WTC11 (cell line): ENCODE data around the gene LGALS16. TPM values are rescaled to one million over a fixed set of nuclear protein-coding genes. Genes with fewer than 3 reads are reported as not detected.

Experiments used
- ATAC-seq: fragments of 200-7000 bp; cut with Tn5 transposase; 2 replicates; pipeline ENCODE4 v1.10.0; 2021; ENCODE audit warnings: mild to moderate bottlenecking, moderate library complexity
- CTCF ChIA-PET: fragments of 300-600 bp; sonication (Branson Sonifier 250); formaldehyde crosslinking; loops from one replicate; lab custom pipeline; 2021; ENCODE audit warnings: antibody characterized with exemption; lab: Charles Lee
- POLR2A ChIA-PET: fragments of 350-600 bp; sonication (Branson Sonifier 250); formaldehyde crosslinking; loops from one replicate; lab custom pipeline; 2021; ENCODE audit warnings: antibody characterized with exemption; lab: Charles Lee
- DNase-seq: peaks from one replicate; pipeline ENCODE4 v3.0.0; 2021; ENCODE audit warnings: low spot score
- H3K27ac Mint-ChIP-seq: 2 replicates; pipeline ENCODE4 v1.8.0; 2021; ENCODE audit warnings: mixed read lengths
- H3K27me3 Mint-ChIP-seq: 2 replicates; pipeline ENCODE4 v1.8.0; 2021; ENCODE audit warnings: low read depth, mild to moderate bottlenecking, moderate library complexity, mixed read lengths
- H3K36me3 Mint-ChIP-seq: 2 replicates; pipeline ENCODE4 v1.8.0; 2021; ENCODE audit warnings: mixed read lengths
- H3K4me1 Mint-ChIP-seq: 2 replicates; pipeline ENCODE4 v1.8.0; 2022; ENCODE audit warnings: mixed read lengths
- H3K4me3 Mint-ChIP-seq: 2 replicates; pipeline ENCODE4 v1.8.0; 2021; ENCODE audit warnings: mild to moderate bottlenecking, moderate library complexity, mixed read lengths
- H3K9me3 Mint-ChIP-seq: 2 replicates; pipeline ENCODE4 v1.8.0; 2021; ENCODE audit warnings: mixed read lengths
- ATF1 ChIP-seq: sonication (generic); formaldehyde crosslinking; IDR thresholded peaks from 2 replicates; pipeline ENCODE4 v1.8.1; 2023; ENCODE audit warnings: mild to moderate bottlenecking, moderate library complexity, missing genetic modification reagents
- CREB1 ChIP-seq: sonication (generic); formaldehyde crosslinking; IDR thresholded peaks from 2 replicates; pipeline ENCODE4 v1.8.0; 2023; ENCODE audit warnings: mild to moderate bottlenecking, missing genetic modification reagents
- ETV6 ChIP-seq: sonication (generic); formaldehyde crosslinking; IDR thresholded peaks from 2 replicates; pipeline ENCODE4 v1.8.1; 2022; ENCODE audit warnings: mild to moderate bottlenecking, missing genetic modification reagents
- FOXJ3 ChIP-seq: sonication (generic); formaldehyde crosslinking; IDR thresholded peaks from 2 replicates; pipeline ENCODE4 v1.9.0; 2021; ENCODE audit warnings: missing genetic modification reagents, mild to moderate bottlenecking, borderline replicate concordance
- HMGA2 ChIP-seq: fragments of 250-450 bp; sonication (Bioruptor Pico); IDR thresholded peaks from 2 replicates; pipeline ENCODE4 v1.4.0; 2021; ENCODE audit warnings: mild to moderate bottlenecking, moderate library complexity
- JAZF1 ChIP-seq: fragments of 250-450 bp; sonication (Bioruptor Pico); IDR thresholded peaks from 2 replicates; pipeline ENCODE4 v1.9.0; 2021; ENCODE audit warnings: moderate library complexity, mild to moderate bottlenecking, inconsistent platforms
- KAT7 ChIP-seq: sonication (generic); formaldehyde crosslinking; IDR thresholded peaks from 2 replicates; pipeline ENCODE4 v1.8.1; 2023; ENCODE audit warnings: missing genetic modification reagents, mild to moderate bottlenecking, borderline replicate concordance
- NFATC4 ChIP-seq: fragments of 250-450 bp; sonication (Bioruptor Pico); IDR thresholded peaks from 2 replicates; pipeline ENCODE4 v1.9.0; 2021; ENCODE audit warnings: mild to moderate bottlenecking
- SMAD4 ChIP-seq: sonication (generic); formaldehyde crosslinking; IDR thresholded peaks from 2 replicates; pipeline ENCODE4 v1.8.0; 2022; ENCODE audit warnings: mild to moderate bottlenecking, missing genetic modification reagents
- SP1 ChIP-seq: sonication (generic); formaldehyde crosslinking; conservative IDR thresholded peaks from 2 replicates; pipeline ENCODE4 v1.8.1; 2022; ENCODE audit warnings: missing genetic modification reagents
- TCF7 ChIP-seq: sonication (generic); formaldehyde crosslinking; IDR thresholded peaks from 2 replicates; pipeline ENCODE4 v1.8.0; 2022; ENCODE audit warnings: mild to moderate bottlenecking, low read depth, missing genetic modification reagents, moderate library complexity
- ZBTB21 ChIP-seq: sonication (generic); formaldehyde crosslinking; IDR thresholded peaks from 2 replicates; pipeline ENCODE4 v1.8.1; 2023; ENCODE audit warnings: mild to moderate bottlenecking, missing genetic modification reagents, borderline replicate concordance
- ZNF138 ChIP-seq: sonication (generic); formaldehyde crosslinking; conservative IDR thresholded peaks from 2 replicates; pipeline ENCODE4 v1.8.1; 2022; ENCODE audit warnings: mild to moderate bottlenecking, moderate library complexity, missing genetic modification reagents
- ZNF219 ChIP-seq: sonication (generic); formaldehyde crosslinking; IDR thresholded peaks from 2 replicates; pipeline ENCODE4 v1.8.0; 2023; ENCODE audit warnings: missing genetic modification reagents, mild to moderate bottlenecking, borderline replicate concordance
- ZNF396 ChIP-seq: fragments of 250-450 bp; sonication (Bioruptor Pico); IDR thresholded peaks from 2 replicates; pipeline ENCODE4 v1.8.0; 2021; ENCODE audit warnings: mild to moderate bottlenecking, moderate library complexity, borderline replicate concordance
- ZNF416 ChIP-seq: fragments of 250-450 bp; sonication (Bioruptor Pico); IDR thresholded peaks from 2 replicates; pipeline ENCODE4 v1.9.0; 2021; ENCODE audit warnings: mild to moderate bottlenecking, inconsistent platforms
- ZNF423 ChIP-seq: fragments of 250-450 bp; sonication (Bioruptor Pico); IDR thresholded peaks from 2 replicates; pipeline ENCODE4 v2.1.2; 2022; ENCODE audit warnings: mild to moderate bottlenecking, moderate library complexity
- total RNA-seq: library from RNA; stranded (reverse); gene quantifications from 3 replicates; pipeline ENCODE4 v1.2.3, GENCODE V29; 2021
- TF ChIP-seq, protein P1 (sequence below): sonication (generic); formaldehyde crosslinking; conservative IDR thresholded peaks from 2 replicates; pipeline ENCODE4 v1.8.1; 2022; ENCODE audit warnings: mild to moderate bottlenecking, missing genetic modification reagents
- TF ChIP-seq, protein P2 (sequence below): sonication (generic); formaldehyde crosslinking; IDR thresholded peaks from 2 replicates; pipeline ENCODE4 v1.8.1; 2022; ENCODE audit warnings: mild to moderate bottlenecking, moderate library complexity, missing genetic modification reagents
- TF ChIP-seq, protein P3 (sequence below): sonication (generic); formaldehyde crosslinking; IDR thresholded peaks from 2 replicates; pipeline ENCODE4 v1.8.0; 2022; ENCODE audit warnings: mild to moderate bottlenecking, missing genetic modification reagents
- TF ChIP-seq, protein P4 (sequence below): sonication (generic); formaldehyde crosslinking; IDR thresholded peaks from 2 replicates; pipeline ENCODE4 v1.8.0; 2022; ENCODE audit warnings: missing genetic modification reagents
- TF ChIP-seq, protein P5 (sequence below): sonication (generic); formaldehyde crosslinking; IDR thresholded peaks from 2 replicates; pipeline ENCODE4 v1.8.1; 2023; ENCODE audit warnings: mild to moderate bottlenecking, missing genetic modification reagents, moderate library complexity
- TF ChIP-seq, protein P6 (sequence below): fragments of 250-450 bp; sonication (Bioruptor Pico); IDR thresholded peaks from 2 replicates; pipeline ENCODE4 v1.9.0; 2021; ENCODE audit warnings: mild to moderate bottlenecking

The LGALS16 gene
- total RNA-seq, 1 experiment from 2014 or later, result not detected

DNA sequence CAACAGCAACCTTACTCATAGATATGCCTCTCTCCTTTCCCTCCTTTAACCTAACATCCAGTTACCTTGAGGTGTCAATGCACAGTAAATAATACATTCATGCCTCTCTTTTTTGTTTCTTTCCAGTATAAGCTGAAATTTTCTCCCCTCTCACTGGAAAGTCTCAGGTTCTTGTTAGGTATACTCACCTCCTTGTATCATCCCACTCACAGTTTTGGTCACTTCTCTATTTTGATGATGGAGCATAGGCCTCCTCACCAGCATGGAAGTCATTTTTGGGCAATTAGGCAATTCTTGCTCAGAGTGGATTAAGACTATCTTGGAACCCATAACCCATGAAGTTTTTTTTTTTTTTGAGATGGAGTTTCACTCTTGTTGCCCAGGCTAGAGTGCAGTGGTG is 42.8 kb downstream of the LGALS16 start:
- DNase-seq, result no peak

DNA sequence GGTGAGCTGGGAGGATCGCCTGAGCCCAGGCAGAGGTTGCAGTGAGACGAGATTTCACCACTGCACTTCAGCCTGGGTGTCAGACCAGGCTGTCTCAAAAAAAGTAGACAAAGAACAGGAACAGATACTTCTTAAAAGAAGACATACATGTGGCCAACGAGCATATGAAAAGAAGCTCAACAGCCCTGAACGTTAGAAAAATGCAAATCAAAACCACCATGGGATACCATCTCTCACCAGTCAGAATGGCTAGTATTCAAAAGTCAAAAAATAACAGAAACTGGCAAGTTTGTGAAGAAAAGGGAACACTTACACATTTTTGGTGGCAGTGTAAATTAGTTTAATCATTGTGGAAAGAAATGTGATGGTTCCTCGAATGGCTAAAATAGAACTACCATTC is 45.6 kb downstream of the LGALS16 start:
- Mint-ChIP-seq H3K9me3 (no peaks in the 10 kb centered on the region), H3K27ac (no peak overlapping the region), H3K4me1 (no peaks in the 10 kb centered on the region), H3K27me3 (peaks cover 11% of the 10 kb centered on the region; the same call in 1 of the 2 replicates), H3K36me3 (no peaks in the 10 kb centered on the region), H3K4me3 (no peak overlapping the region)
- POLR2A ChIA-PET, result no interaction called here
- TF ChIP-seq ATF1 (no peak), ZNF396 (CRISPR knock-in tag) (no peak), FOXJ3 (CRISPR knock-in tag) (no peak), ZNF219 (CRISPR knock-in tag) (no peak), CREB1 (CRISPR knock-in tag) (no peak), ZBTB21 (no peak), TCF7 (no peak), ETV6 (no peak)
- TF ChIP-seq, protein P1, sequence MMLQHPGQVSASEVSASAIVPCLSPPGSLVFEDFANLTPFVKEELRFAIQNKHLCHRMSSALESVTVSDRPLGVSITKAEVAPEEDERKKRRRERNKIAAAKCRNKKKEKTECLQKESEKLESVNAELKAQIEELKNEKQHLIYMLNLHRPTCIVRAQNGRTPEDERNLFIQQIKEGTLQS, result no peak
- TF ChIP-seq, protein P2, sequence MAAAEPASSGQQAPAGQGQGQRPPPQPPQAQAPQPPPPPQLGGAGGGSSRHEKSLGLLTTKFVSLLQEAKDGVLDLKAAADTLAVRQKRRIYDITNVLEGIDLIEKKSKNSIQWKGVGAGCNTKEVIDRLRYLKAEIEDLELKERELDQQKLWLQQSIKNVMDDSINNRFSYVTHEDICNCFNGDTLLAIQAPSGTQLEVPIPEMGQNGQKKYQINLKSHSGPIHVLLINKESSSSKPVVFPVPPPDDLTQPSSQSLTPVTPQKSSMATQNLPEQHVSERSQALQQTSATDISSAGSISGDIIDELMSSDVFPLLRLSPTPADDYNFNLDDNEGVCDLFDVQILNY, result no peak
- TF ChIP-seq, protein P3, sequence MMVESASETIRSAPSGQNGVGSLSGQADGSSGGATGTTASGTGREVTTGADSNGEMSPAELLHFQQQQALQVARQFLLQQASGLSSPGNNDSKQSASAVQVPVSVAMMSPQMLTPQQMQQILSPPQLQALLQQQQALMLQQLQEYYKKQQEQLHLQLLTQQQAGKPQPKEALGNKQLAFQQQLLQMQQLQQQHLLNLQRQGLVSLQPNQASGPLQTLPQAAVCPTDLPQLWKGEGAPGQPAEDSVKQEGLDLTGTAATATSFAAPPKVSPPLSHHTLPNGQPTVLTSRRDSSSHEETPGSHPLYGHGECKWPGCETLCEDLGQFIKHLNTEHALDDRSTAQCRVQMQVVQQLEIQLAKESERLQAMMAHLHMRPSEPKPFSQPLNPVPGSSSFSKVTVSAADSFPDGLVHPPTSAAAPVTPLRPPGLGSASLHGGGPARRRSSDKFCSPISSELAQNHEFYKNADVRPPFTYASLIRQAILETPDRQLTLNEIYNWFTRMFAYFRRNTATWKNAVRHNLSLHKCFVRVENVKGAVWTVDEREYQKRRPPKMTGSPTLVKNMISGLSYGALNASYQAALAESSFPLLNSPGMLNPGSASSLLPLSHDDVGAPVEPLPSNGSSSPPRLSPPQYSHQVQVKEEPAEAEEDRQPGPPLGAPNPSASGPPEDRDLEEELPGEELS (CRISPR knock-in tag), result no peak
- TF ChIP-seq, protein P4, sequence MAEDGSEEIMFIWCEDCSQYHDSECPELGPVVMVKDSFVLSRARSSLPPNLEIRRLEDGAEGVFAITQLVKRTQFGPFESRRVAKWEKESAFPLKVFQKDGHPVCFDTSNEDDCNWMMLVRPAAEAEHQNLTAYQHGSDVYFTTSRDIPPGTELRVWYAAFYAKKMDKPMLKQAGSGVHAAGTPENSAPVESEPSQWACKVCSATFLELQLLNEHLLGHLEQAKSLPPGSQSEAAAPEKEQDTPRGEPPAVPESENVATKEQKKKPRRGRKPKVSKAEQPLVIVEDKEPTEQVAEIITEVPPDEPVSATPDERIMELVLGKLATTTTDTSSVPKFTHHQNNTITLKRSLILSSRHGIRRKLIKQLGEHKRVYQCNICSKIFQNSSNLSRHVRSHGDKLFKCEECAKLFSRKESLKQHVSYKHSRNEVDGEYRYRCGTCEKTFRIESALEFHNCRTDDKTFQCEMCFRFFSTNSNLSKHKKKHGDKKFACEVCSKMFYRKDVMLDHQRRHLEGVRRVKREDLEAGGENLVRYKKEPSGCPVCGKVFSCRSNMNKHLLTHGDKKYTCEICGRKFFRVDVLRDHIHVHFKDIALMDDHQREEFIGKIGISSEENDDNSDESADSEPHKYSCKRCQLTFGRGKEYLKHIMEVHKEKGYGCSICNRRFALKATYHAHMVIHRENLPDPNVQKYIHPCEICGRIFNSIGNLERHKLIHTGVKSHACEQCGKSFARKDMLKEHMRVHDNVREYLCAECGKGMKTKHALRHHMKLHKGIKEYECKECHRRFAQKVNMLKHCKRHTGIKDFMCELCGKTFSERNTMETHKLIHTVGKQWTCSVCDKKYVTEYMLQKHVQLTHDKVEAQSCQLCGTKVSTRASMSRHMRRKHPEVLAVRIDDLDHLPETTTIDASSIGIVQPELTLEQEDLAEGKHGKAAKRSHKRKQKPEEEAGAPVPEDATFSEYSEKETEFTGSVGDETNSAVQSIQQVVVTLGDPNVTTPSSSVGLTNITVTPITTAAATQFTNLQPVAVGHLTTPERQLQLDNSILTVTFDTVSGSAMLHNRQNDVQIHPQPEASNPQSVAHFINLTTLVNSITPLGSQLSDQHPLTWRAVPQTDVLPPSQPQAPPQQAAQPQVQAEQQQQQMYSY (CRISPR knock-in tag), result no peak
- ATAC-seq (no peak), DNase-seq (no peak)
- CTCF ChIA-PET, result no interaction called here

More for the DNA sequence above, 42.8 kb downstream of the LGALS16 start:
- CTCF ChIA-PET, result no interaction called here
- POLR2A ChIA-PET, result no interaction called here
- peaks cover 20% of the 10 kb centered on the region for H3K27me3 Mint-ChIP-seq
- no peak for ATAC-seq
- H3K4me1 Mint-ChIP-seq, result 0 out of 2 replicates have a peak, but pooled peaks cover 4% of the 10 kb centered on the region
- no peaks in the 10 kb centered on the region for H3K36me3 Mint-ChIP-seq
- TF ChIP-seq ZBTB21, result no peak
- no peak for TF ChIP-seq HMGA2 (CRISPR knock-in tag)
- TF ChIP-seq KAT7 (CRISPR knock-in tag), result no peak
- no peak for TF ChIP-seq NFATC4 (CRISPR knock-in tag)
- no peak for TF ChIP-seq ZNF138
- no peak for TF ChIP-seq SMAD4 (CRISPR knock-in tag)
- TF ChIP-seq ZNF396 (CRISPR knock-in tag), result no peak
- TF ChIP-seq, protein P5, sequence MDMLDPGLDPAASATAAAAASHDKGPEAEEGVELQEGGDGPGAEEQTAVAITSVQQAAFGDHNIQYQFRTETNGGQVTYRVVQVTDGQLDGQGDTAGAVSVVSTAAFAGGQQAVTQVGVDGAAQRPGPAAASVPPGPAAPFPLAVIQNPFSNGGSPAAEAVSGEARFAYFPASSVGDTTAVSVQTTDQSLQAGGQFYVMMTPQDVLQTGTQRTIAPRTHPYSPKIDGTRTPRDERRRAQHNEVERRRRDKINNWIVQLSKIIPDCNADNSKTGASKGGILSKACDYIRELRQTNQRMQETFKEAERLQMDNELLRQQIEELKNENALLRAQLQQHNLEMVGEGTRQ (CRISPR knock-in tag), result no peak
- no peak for TF ChIP-seq JAZF1 (CRISPR knock-in tag)
- TF ChIP-seq ZNF416 (CRISPR knock-in tag), result no peak
- TF ChIP-seq ZNF423 (CRISPR knock-in tag), result no peak
- no peak for TF ChIP-seq SP1 (CRISPR knock-in tag)
- no peak for TF ChIP-seq ATF1
- TF ChIP-seq, protein P6, sequence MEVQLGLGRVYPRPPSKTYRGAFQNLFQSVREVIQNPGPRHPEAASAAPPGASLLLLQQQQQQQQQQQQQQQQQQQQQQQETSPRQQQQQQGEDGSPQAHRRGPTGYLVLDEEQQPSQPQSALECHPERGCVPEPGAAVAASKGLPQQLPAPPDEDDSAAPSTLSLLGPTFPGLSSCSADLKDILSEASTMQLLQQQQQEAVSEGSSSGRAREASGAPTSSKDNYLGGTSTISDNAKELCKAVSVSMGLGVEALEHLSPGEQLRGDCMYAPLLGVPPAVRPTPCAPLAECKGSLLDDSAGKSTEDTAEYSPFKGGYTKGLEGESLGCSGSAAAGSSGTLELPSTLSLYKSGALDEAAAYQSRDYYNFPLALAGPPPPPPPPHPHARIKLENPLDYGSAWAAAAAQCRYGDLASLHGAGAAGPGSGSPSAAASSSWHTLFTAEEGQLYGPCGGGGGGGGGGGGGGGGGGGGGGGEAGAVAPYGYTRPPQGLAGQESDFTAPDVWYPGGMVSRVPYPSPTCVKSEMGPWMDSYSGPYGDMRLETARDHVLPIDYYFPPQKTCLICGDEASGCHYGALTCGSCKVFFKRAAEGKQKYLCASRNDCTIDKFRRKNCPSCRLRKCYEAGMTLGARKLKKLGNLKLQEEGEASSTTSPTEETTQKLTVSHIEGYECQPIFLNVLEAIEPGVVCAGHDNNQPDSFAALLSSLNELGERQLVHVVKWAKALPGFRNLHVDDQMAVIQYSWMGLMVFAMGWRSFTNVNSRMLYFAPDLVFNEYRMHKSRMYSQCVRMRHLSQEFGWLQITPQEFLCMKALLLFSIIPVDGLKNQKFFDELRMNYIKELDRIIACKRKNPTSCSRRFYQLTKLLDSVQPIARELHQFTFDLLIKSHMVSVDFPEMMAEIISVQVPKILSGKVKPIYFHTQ (CRISPR knock-in tag), result no peak
- TF ChIP-seq, protein P3 (CRISPR knock-in tag), result no peak
- H3K4me3 Mint-ChIP-seq, result no peak overlapping the region
- no peak overlapping the region for H3K27ac Mint-ChIP-seq
- H3K9me3 Mint-ChIP-seq, result no peaks in the 10 kb centered on the region
